Tibial nerve (tissue), 4 donors: ENCODE results near the gene CCDC120.

Experiments used
- CTCF ChIP-seq, 5 experiments: fragments of 200-600 bp in 3 of 5; fragments of 450-650 bp in 2 of 5; sonication (generic) in 3 of 5; IDR thresholded peaks; one replicate each; pipeline ENCODE4 v1.5.1; 2016 to 2019; ENCODE audit warnings: antibody characterized with exemption in 5 of 5, mild to moderate bottlenecking in 3 of 5, moderate library complexity in 2 of 5
- EP300 ChIP-seq, 2 donors: sonication (generic); formaldehyde crosslinking; IDR thresholded peaks; one replicate each; pipeline ENCODE4 v1.6.1; 2017; ENCODE audit warnings: antibody characterized with exemption in 2 of 2, mild to moderate bottlenecking in 1 of 2

GRCh38 chrX:49070988-49071387, 12.2 kb downstream of the CCDC120 start:
- TF ChIP-seq EP300 (IDR thresholded peaks at IDR 0.05) (no peak), CTCF (IDR thresholded peaks at IDR 0.05) (no peak)
